Osteoblast (primary cell): ENCODE results near the gene CELSR2. TPM values are rescaled to one million over a fixed set of nuclear protein-coding genes. Genes with fewer than 3 reads are reported as not detected.
"Not testable (repeated sequence)": the region's sequence is repeated elsewhere in the genome, so short reads cannot be mapped to it uniquely, and the experiment has no call there.

Experiments
- DNase-seq: peaks from one replicate; pipeline ENCODE4 v3.0.0; 2011; ENCODE audit warnings: low spot score, mixed read lengths; ENCODE audit not compliant: insufficient read length; ENCODE audit errors: missing footprints
- H2AFZ ChIP-seq: 2 replicates; pipeline ENCODE4 v1.6.0; 2011; ENCODE audit warnings: mild to moderate bottlenecking, low read length
- H3K27ac ChIP-seq: 2 replicates; pipeline ENCODE4 v1.5.1; 2011; ENCODE audit warnings: mild to moderate bottlenecking, low read depth, low read length, moderate library complexity
- H3K27me3 ChIP-seq: 2 replicates; pipeline ENCODE4 v1.6.0; 2012; ENCODE audit warnings: mild to moderate bottlenecking, control low read depth, inconsistent platforms, low read length, moderate library complexity; ENCODE audit not compliant: insufficient read depth
- H3K36me3 ChIP-seq: 2 replicates; pipeline ENCODE4 v1.5.1; 2011; ENCODE audit warnings: mild to moderate bottlenecking, low read length, control low read depth, moderate library complexity; ENCODE audit not compliant: insufficient read depth
- H3K4me1 ChIP-seq: 2 replicates; pipeline ENCODE4 v1.5.1; 2011; ENCODE audit warnings: mild to moderate bottlenecking, low read length, control low read depth, moderate library complexity; ENCODE audit not compliant: insufficient read depth
- H3K4me2 ChIP-seq: 2 replicates; pipeline ENCODE4 v1.6.0; 2011; ENCODE audit warnings: mild to moderate bottlenecking, low read length; ENCODE audit not compliant: insufficient read depth
- H3K4me3 ChIP-seq: fragments of 200-600 bp; sonication (generic); 3 replicates; pipeline ENCODE4 v1.5.1; 2012; ENCODE audit warnings: mild to moderate bottlenecking, low read length, inconsistent platforms; ENCODE audit not compliant: insufficient read depth
- H3K79me2 ChIP-seq: 2 replicates; pipeline ENCODE4 v1.6.0; 2012; ENCODE audit warnings: mild to moderate bottlenecking, low read length, control low read depth, inconsistent platforms; ENCODE audit not compliant: insufficient read depth
- H3K9me3 ChIP-seq: 2 replicates; pipeline ENCODE4 v1.5.1; 2011; ENCODE audit warnings: low read depth, low read length, control low read depth
- H4K20me1 ChIP-seq: 2 replicates; pipeline ENCODE4 v1.6.0; 2012; ENCODE audit warnings: mild to moderate bottlenecking, low read length, control low read depth; ENCODE audit not compliant: insufficient read depth
- CTCF ChIP-seq: IDR thresholded peaks from 2 replicates; pipeline ENCODE4 v1.5.1; 2011; ENCODE audit warnings: mild to moderate bottlenecking, low read depth, low read length, moderate library complexity; ENCODE audit errors: extremely low read depth
- total RNA-seq: library from RNA; depleted of rRNA; stranded (reverse); fragments of >200 nt; gene quantifications from 2 replicates; pipeline ENCODE4 v1.2.3, GENCODE V29; 2012

CELSR2 gene
- total RNA-seq, 1 donor = 1.4 TPM

- H2AFZ ChIP-seq = peak overlapping the region; percentile 99
- no peak for DNase-seq
- peaks cover 27% of the 10 kb centered on the region for H3K4me1 ChIP-seq
- peaks cover 32% of the 10 kb centered on the region for H3K79me2 ChIP-seq
- peak overlapping the region; percentile 98 for H3K4me3 ChIP-seq
- no peaks in the 10 kb centered on the region for H4K20me1 ChIP-seq
- peak overlapping the region; percentile 89 for H3K4me2 ChIP-seq
- no peaks in the 10 kb centered on the region for H3K9me3 ChIP-seq
- no peaks in the 10 kb centered on the region for H3K27me3 ChIP-seq
- peaks cover 4% of the 10 kb centered on the region for H3K36me3 ChIP-seq
- TF ChIP-seq CTCF = no peak
- peak overlapping the region; percentile 84 for H3K27ac ChIP-seq
Observed at GRCh38 chr1:109283748-109284600, 34.6 kb downstream of the CELSR2 start.

GRCh38 chr1:109286762-109287161 lies 37.4 kb downstream of the CELSR2 start:
- not testable (repeated sequence) for H4K20me1 ChIP-seq, H2AFZ ChIP-seq, H3K9me3 ChIP-seq, DNase-seq, H3K4me2 ChIP-seq, H3K36me3 ChIP-seq, H3K27me3 ChIP-seq, H3K4me3 ChIP-seq, H3K27ac ChIP-seq
- peaks cover 12% of the 10 kb centered on the region for H3K79me2 ChIP-seq
- peaks cover 16% of the 10 kb centered on the region for H3K4me1 ChIP-seq

GRCh38 chr1:109290137-109290536 lies 40.8 kb downstream of the CELSR2 start:
- TF ChIP-seq CTCF = no peak
- Histone ChIP-seq H3K9me3 (no peaks in the 10 kb centered on the region), H3K36me3 (no peaks in the 10 kb centered on the region), H3K4me3 (no peak overlapping the region), H3K4me2 (no peak overlapping the region), H3K27ac (no peak overlapping the region), H2AFZ (no peak overlapping the region), H3K27me3 (no peaks in the 10 kb centered on the region), H3K79me2 (no peaks in the 10 kb centered on the region), H3K4me1 (no peaks in the 10 kb centered on the region), H4K20me1 (no peaks in the 10 kb centered on the region)
- no peak for DNase-seq

GRCh38 chr1:109290998-109291397 lies 41.7 kb downstream of the CELSR2 start:
- Histone ChIP-seq H3K27me3 (no peaks in the 10 kb centered on the region), H3K4me1 (no peaks in the 10 kb centered on the region), H4K20me1 (no peaks in the 10 kb centered on the region), H3K27ac (no peak overlapping the region), H3K4me3 (no peak overlapping the region), H3K79me2 (no peaks in the 10 kb centered on the region), H3K36me3 (no peaks in the 10 kb centered on the region), H3K4me2 (no peak overlapping the region), H3K9me3 (no peaks in the 10 kb centered on the region), H2AFZ (no peak overlapping the region)
- no peak for DNase-seq
- TF ChIP-seq CTCF = no peak
